WTC11 (cell line): ENCODE results near the gene DCAF10. TPM values are rescaled to one million over a fixed set of nuclear protein-coding genes. Genes with fewer than 3 reads are reported as not detected.

ENCODE experiments used
- ATAC-seq: fragments of 200-7000 bp; cut with Tn5 transposase; 2 replicates; pipeline ENCODE4 v1.10.0; 2021; ENCODE audit warnings: mild to moderate bottlenecking, moderate library complexity
- CTCF ChIA-PET: fragments of 300-600 bp; sonication (Branson Sonifier 250); formaldehyde crosslinking; loops from one replicate; lab custom pipeline; 2021; ENCODE audit warnings: antibody characterized with exemption; lab: Charles Lee
- POLR2A ChIA-PET: fragments of 350-600 bp; sonication (Branson Sonifier 250); formaldehyde crosslinking; loops from one replicate; lab custom pipeline; 2021; ENCODE audit warnings: antibody characterized with exemption; lab: Charles Lee
- DNase-seq: peaks from one replicate; pipeline ENCODE4 v3.0.0; 2021; ENCODE audit warnings: low spot score
- H3K27ac Mint-ChIP-seq: 2 replicates; pipeline ENCODE4 v1.8.0; 2021; ENCODE audit warnings: mixed read lengths
- H3K27me3 Mint-ChIP-seq: 2 replicates; pipeline ENCODE4 v1.8.0; 2021; ENCODE audit warnings: low read depth, mild to moderate bottlenecking, moderate library complexity, mixed read lengths
- H3K36me3 Mint-ChIP-seq: 2 replicates; pipeline ENCODE4 v1.8.0; 2021; ENCODE audit warnings: mixed read lengths
- H3K4me1 Mint-ChIP-seq: 2 replicates; pipeline ENCODE4 v1.8.0; 2022; ENCODE audit warnings: mixed read lengths
- H3K4me3 Mint-ChIP-seq: 2 replicates; pipeline ENCODE4 v1.8.0; 2021; ENCODE audit warnings: mild to moderate bottlenecking, moderate library complexity, mixed read lengths
- H3K9me3 Mint-ChIP-seq: 2 replicates; pipeline ENCODE4 v1.8.0; 2021; ENCODE audit warnings: mixed read lengths
- ETV6 ChIP-seq: sonication (generic); formaldehyde crosslinking; IDR thresholded peaks from 2 replicates; pipeline ENCODE4 v1.8.1; 2022; ENCODE audit warnings: mild to moderate bottlenecking, missing genetic modification reagents
- FOXP1 ChIP-seq: sonication (generic); formaldehyde crosslinking; IDR thresholded peaks from 2 replicates; pipeline ENCODE4 v1.8.0; 2022; ENCODE audit warnings: missing genetic modification reagents, mild to moderate bottlenecking, moderate library complexity, borderline replicate concordance
- GRHL2 ChIP-seq: fragments of 250-450 bp; sonication (Bioruptor Pico); IDR thresholded peaks from 2 replicates; pipeline ENCODE4 v1.8.0; 2022; ENCODE audit warnings: mild to moderate bottlenecking, moderate library complexity; ENCODE audit not compliant: insufficient replicate concordance, severe bottlenecking
- HMGA2 ChIP-seq: fragments of 250-450 bp; sonication (Bioruptor Pico); IDR thresholded peaks from 2 replicates; pipeline ENCODE4 v1.4.0; 2021; ENCODE audit warnings: mild to moderate bottlenecking, moderate library complexity
- KAT7 ChIP-seq: sonication (generic); formaldehyde crosslinking; IDR thresholded peaks from 2 replicates; pipeline ENCODE4 v1.8.1; 2023; ENCODE audit warnings: missing genetic modification reagents, mild to moderate bottlenecking, borderline replicate concordance
- MAX ChIP-seq: sonication (generic); formaldehyde crosslinking; IDR thresholded peaks from 2 replicates; pipeline ENCODE4 v1.8.0; 2022; ENCODE audit warnings: mild to moderate bottlenecking, missing genetic modification reagents
- MXD4 ChIP-seq: fragments of 250-450 bp; sonication (Bioruptor Pico); IDR thresholded peaks from 2 replicates; pipeline ENCODE4 v1.8.0; 2021; ENCODE audit warnings: mild to moderate bottlenecking, moderate library complexity, borderline replicate concordance
- TP53 ChIP-seq: sonication (generic); formaldehyde crosslinking; IDR thresholded peaks from 2 replicates; pipeline ENCODE4 v1.8.1; 2023; ENCODE audit warnings: mild to moderate bottlenecking, missing genetic modification reagents
- ZNF263 ChIP-seq: sonication (generic); formaldehyde crosslinking; IDR thresholded peaks from 2 replicates; pipeline ENCODE4 v1.8.1; 2022; ENCODE audit warnings: low read depth, mild to moderate bottlenecking, moderate library complexity, missing genetic modification reagents
- total RNA-seq: library from RNA; stranded (reverse); gene quantifications from 3 replicates; pipeline ENCODE4 v1.2.3, GENCODE V29; 2021
- TF ChIP-seq, protein P1 (sequence below): fragments of 250-450 bp; sonication (Bioruptor Pico); IDR thresholded peaks from 2 replicates; pipeline ENCODE4 v1.9.0; 2021; ENCODE audit warnings: mild to moderate bottlenecking
- TF ChIP-seq, protein P2 (sequence below): fragments of 250-450 bp; sonication (Bioruptor Pico); IDR thresholded peaks from 2 replicates; pipeline ENCODE4 v1.8.0; 2021; ENCODE audit warnings: mild to moderate bottlenecking
- TF ChIP-seq, protein P3 (sequence below): fragments of 200-600 bp; IDR thresholded peaks from 2 replicates; pipeline ENCODE4 v1.8.0; 2022; ENCODE audit warnings: antibody characterized with exemption

Gene DCAF10
- total RNA-seq, 1 experiment from 2014 or later: 11.7 TPM

- TF ChIP-seq, protein P1, sequence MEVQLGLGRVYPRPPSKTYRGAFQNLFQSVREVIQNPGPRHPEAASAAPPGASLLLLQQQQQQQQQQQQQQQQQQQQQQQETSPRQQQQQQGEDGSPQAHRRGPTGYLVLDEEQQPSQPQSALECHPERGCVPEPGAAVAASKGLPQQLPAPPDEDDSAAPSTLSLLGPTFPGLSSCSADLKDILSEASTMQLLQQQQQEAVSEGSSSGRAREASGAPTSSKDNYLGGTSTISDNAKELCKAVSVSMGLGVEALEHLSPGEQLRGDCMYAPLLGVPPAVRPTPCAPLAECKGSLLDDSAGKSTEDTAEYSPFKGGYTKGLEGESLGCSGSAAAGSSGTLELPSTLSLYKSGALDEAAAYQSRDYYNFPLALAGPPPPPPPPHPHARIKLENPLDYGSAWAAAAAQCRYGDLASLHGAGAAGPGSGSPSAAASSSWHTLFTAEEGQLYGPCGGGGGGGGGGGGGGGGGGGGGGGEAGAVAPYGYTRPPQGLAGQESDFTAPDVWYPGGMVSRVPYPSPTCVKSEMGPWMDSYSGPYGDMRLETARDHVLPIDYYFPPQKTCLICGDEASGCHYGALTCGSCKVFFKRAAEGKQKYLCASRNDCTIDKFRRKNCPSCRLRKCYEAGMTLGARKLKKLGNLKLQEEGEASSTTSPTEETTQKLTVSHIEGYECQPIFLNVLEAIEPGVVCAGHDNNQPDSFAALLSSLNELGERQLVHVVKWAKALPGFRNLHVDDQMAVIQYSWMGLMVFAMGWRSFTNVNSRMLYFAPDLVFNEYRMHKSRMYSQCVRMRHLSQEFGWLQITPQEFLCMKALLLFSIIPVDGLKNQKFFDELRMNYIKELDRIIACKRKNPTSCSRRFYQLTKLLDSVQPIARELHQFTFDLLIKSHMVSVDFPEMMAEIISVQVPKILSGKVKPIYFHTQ (CRISPR knock-in tag): no peak
- TF ChIP-seq, protein P2, sequence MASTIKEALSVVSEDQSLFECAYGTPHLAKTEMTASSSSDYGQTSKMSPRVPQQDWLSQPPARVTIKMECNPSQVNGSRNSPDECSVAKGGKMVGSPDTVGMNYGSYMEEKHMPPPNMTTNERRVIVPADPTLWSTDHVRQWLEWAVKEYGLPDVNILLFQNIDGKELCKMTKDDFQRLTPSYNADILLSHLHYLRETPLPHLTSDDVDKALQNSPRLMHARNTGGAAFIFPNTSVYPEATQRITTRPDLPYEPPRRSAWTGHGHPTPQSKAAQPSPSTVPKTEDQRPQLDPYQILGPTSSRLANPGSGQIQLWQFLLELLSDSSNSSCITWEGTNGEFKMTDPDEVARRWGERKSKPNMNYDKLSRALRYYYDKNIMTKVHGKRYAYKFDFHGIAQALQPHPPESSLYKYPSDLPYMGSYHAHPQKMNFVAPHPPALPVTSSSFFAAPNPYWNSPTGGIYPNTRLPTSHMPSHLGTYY: no peak
These were observed 109.7 kb downstream of the DCAF10 start (continued) for GRCh38 chr9:37910271-37910670.

- CTCF ChIA-PET: interaction anchor here (1.6 to 2.1 kb wide), 2 partner anchors 175 to 353 kb away, joined by 4 to 7 read pairs; no protein-coding TSS in a partner anchor
- POLR2A ChIA-PET: no interaction called here
- Mint-ChIP-seq H3K27ac (no peak overlapping the region), H3K9me3 (no peaks in the 10 kb centered on the region), H3K4me3 (no peak overlapping the region), H3K27me3 (peaks cover under 1% of the 10 kb centered on the region; the same call in 1 of the 2 replicates), H3K4me1 (0 out of 2 replicates have a peak, but pooled peaks cover 3% of the 10 kb centered on the region), H3K36me3 (no peaks in the 10 kb centered on the region)
- DNase-seq (no peak), ATAC-seq (no peak)
- no peak for TF ChIP-seq FOXP1 (CRISPR knock-in tag)
- no peak for TF ChIP-seq ZNF263
- no peak for TF ChIP-seq MAX (CRISPR knock-in tag)
- TF ChIP-seq MXD4: no peak
- no peak for TF ChIP-seq KAT7 (CRISPR knock-in tag)
- TF ChIP-seq TP53 (CRISPR knock-in tag): no peak
- TF ChIP-seq HMGA2 (CRISPR knock-in tag): no peak
- TF ChIP-seq GRHL2: no peak
These were observed 110.7 kb downstream of the DCAF10 start for GRCh38 chr9:37911271-37911681.

DNA sequence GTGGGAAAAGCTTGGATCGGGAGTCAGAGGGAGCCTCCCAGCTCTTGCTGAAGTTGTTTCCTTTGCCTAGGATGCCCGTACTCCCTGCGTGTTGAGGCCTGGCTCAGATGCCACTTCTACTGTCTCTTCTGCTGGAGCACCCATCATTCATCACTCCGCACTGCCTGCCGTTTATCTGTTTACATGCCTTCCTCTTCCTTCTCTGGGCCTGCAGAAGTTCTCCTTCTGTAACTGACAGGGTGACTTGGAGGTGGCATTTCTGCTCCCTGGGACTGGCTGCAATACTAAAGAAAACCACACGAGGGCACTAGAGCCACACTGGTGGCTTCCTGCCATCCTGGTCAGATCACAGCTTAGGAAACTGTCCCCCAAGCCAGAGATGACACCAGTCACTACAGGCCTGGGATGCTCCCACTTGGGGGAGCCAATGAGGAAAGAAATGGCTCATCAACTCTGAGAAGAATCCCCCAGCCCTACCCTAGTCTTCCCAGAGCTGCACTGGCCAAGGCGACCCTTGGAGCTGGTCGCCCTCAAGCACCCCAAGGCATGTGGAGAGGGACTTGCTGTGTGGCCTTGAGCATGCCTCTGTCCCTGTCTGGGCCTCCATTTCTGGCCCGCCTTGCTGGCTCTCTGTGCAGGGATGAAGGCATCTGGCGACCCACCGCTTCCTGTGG lies 113.0 kb downstream of the DCAF10 start:
- 0 out of 2 replicates have a peak, but pooled peaks cover 3% of the 10 kb centered on the region for H3K4me1 Mint-ChIP-seq

More for the DNA sequence above, 113.0 kb downstream of the DCAF10 start:
- POLR2A ChIA-PET: interaction anchor here (0.7 to 1.0 kb wide), 4 partner anchors 20 to 479 kb away, joined by 3 read pairs; partner anchors contain the start of gene ALDH1B1
- peak; percentile 92 for DNase-seq
- Mint-ChIP-seq H3K9me3 (no peaks in the 10 kb centered on the region), H3K27ac (no peak overlapping the region), H3K4me3 (no peak overlapping the region), H3K36me3 (no peaks in the 10 kb centered on the region; the same call in 1 of the 2 replicates), H3K27me3 (no peaks in the 10 kb centered on the region)
- CTCF ChIA-PET: interaction anchor here (0.6 to 3.2 kb wide), 83 partner anchors 8 to 505 kb away, joined by 3 to 37 read pairs (median 4); partner anchors contain the start of genes ALDH1B1, SHB and SLC25A51
- TF ChIP-seq ETV6 (CRISPR knock-in tag): no peak; the same call in 1 of the 2 replicates
- TF ChIP-seq, protein P3, sequence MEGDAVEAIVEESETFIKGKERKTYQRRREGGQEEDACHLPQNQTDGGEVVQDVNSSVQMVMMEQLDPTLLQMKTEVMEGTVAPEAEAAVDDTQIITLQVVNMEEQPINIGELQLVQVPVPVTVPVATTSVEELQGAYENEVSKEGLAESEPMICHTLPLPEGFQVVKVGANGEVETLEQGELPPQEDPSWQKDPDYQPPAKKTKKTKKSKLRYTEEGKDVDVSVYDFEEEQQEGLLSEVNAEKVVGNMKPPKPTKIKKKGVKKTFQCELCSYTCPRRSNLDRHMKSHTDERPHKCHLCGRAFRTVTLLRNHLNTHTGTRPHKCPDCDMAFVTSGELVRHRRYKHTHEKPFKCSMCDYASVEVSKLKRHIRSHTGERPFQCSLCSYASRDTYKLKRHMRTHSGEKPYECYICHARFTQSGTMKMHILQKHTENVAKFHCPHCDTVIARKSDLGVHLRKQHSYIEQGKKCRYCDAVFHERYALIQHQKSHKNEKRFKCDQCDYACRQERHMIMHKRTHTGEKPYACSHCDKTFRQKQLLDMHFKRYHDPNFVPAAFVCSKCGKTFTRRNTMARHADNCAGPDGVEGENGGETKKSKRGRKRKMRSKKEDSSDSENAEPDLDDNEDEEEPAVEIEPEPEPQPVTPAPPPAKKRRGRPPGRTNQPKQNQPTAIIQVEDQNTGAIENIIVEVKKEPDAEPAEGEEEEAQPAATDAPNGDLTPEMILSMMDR: peak; percentile 97
- TF ChIP-seq, all 79 proteins: peak for 1
- peak; percentile 96 for ATAC-seq
